Fibroblast of skin of left biceps (primary cell): Measurements from ENCODE around the gene OR52E6.

ENCODE experiments used
- DNase-seq, 2 experiments: peaks; one replicate each; pipeline ENCODE4 v3.0.0-alpha.2; 2013; ENCODE audit warnings: low read depth in 2 of 2

The OR52E6 gene

DNA sequence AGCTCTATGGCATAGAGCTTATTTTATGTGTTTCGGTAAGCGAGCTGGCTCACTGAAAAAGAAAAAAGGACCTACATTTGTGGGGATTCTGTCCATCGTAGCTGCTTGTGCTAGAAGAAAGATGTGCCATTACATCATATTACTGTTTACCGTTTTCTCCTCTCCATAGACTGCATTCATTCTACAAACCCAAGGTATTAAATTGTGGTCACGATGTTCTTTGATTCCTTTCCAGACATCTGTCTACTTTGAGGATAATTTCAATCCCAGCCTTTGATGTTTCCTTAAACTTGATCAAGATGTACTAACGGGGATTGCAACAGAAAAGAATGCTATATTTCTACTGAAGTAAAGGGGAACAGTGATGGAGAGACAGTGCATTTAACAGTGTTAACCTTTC, 45.2 kb downstream of the OR52E6 start:
- no peak for DNase-seq

DNA sequence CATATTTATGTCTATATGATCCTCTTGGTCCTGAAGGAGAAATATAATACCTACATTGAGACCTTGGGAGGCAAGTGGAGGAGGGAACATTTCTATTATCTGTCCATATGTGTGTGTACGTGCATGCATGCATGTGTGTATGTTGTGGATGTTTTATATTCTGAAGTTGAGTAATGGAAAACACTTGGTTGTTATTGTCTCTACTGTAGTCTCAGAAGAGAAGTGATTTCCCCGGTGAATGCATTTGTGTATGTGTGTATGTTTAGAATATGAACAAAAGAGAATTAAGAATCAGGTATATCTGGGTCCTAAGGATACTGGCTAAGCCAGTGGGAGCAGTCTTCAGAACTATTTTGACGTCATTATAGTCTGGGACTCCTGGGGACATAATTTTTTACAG, 50.5 kb downstream of the OR52E6 start, which contains the start of gene OR52N1:
Gene OR52N1, minus strand, starts transcription at position 101 of the 400 bp plus-strand sequence. CDS start 2,449 bp downstream, outside the sequence.
- DNase-seq = no peak
